HCT116 (cell line): ENCODE data around the gene SYNRG.

ENCODE experiments used
- CBX3 ChIP-seq: IDR thresholded peaks from 2 replicates; pipeline ENCODE4 v1.6.1; 2012; ENCODE audit warnings: low read depth
- EZH2 ChIP-seq: fragments of 200-600 bp; sonication (generic); IDR thresholded peaks from 2 replicates; pipeline ENCODE4 v1.6.1; 2017; ENCODE audit warnings: antibody characterized with exemption, mixed run types

GRCh38 chr17:37640015-37640414, 30.8 kb upstream of the SYNRG start:
- TF ChIP-seq CBX3 (no peak), EZH2 (no peak)
